ENCODE results near the gene MAGEB6B.
"Not testable (repeated sequence)": the region's sequence is repeated elsewhere in the genome, so short reads cannot be mapped to it uniquely, and the experiment has no call there.

MAGEB6B gene

DNA sequence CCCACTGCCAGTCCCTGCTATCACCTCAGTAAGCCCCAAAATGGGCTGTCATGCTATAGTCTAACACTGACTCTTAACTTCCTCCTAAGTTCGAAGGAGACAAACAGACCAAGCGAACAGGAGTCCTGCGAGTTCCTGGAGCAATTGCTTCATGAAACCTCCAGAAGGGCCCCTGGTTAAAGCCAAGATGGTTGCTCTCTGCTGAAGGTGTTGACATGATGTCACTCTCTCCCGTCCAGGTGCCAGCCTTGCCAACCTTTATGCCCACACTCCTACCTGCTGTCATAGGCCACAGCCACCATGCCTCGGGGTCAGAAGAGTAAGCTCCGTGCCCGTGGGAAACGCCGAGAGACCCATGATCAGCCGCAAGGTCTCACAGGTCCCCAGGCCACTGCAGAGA, at the start of gene MAGEB6B:
MAGEB6B (plus strand) TSS at position 301 of the 400 bp plus-strand sequence; CDS start at position 301, 0 bp downstream.
- no peak within 1 kb of the TSS for H3K9ac ChIP-seq (ENCODE audit: low read depth, low read length)
- 0 out of 2 replicates have a peak, but pooled peaks cover 3% of the 10 kb centered on the region for H3K9me3 ChIP-seq (ENCODE audit: control insufficient read depth, insufficient read depth, low read length)
- H3K4me1 ChIP-seq (ENCODE audit: insufficient read depth, low read length) = no peaks in the 10 kb centered on the region
- H3K36me3 ChIP-seq (ENCODE audit: insufficient read depth, low read length) = no peaks in the 10 kb centered on the region

- Histone ChIP-seq H3K9me3 (ENCODE audit: control insufficient read depth, insufficient read depth, low read length) (no peaks in the 10 kb centered on the region), H3K4me1 (ENCODE audit: insufficient read depth, low read length) (no peaks in the 10 kb centered on the region), H3K9ac (ENCODE audit: low read depth, low read length) (no peak within 1 kb of the TSS), H3K36me3 (ENCODE audit: insufficient read depth, low read length) (no peaks in the 10 kb centered on the region)
Measured at GRCh38 chrX:26138274-26138673, 22.1 kb upstream of the MAGEB6B start, which contains the start of gene MAGEB18. MAGEB18 (plus strand) TSS chrX:26138343; CDS start chrX:26138986, 643 bp downstream.

- no peaks in the 10 kb centered on the region for H3K36me3 ChIP-seq (ENCODE audit: insufficient read depth, low read length)
- no peaks in the 10 kb centered on the region for H3K4me1 ChIP-seq (ENCODE audit: insufficient read depth, low read length)
- H3K9ac ChIP-seq (ENCODE audit: low read depth, low read length) = no peak overlapping the region
- H3K9me3 ChIP-seq (ENCODE audit: control insufficient read depth, insufficient read depth, low read length) = no peaks in the 10 kb centered on the region
Measured at GRCh38 chrX:26146024-26146423, 14.4 kb upstream of the MAGEB6B start.

DNA sequence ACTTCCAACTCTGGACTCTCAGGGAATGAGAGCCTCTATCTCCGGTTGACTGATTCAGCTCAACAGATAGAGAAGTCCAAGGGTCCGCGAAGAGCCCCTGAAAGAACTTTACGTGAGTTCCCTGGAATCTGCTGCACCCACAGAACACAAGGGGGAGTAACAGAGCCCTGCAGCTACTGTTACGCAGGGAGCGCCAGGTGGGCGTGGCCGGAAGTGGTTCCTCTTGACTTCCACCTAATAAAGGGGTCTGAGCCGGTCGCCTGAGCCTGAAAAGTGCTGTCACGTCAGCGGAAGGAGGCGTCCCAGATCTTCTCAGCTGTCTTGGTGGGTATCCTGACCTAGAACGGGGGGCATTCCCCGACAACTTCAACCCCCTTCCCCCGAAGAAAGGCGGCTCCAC, 31.8 kb downstream of the MAGEB6B start, which contains the start of gene MAGEB6:
MAGEB6 (plus strand) TSS at position 237 of the 400 bp plus-strand sequence. CDS start 1,407 bp downstream, outside the sequence.
- H3K9ac ChIP-seq (ENCODE audit: low read depth, low read length) = no peak within 1 kb of the TSS
- no peaks in the 10 kb centered on the region for H3K36me3 ChIP-seq (ENCODE audit: insufficient read depth, low read length)
- H3K9me3 ChIP-seq (ENCODE audit: control insufficient read depth, insufficient read depth, low read length) = no peaks in the 10 kb centered on the region
- H3K4me1 ChIP-seq (ENCODE audit: insufficient read depth, low read length) = no peaks in the 10 kb centered on the region

- H3K36me3 ChIP-seq (ENCODE audit: insufficient read depth, low read length) = no peaks in the 10 kb centered on the region
- no peak overlapping the region for H3K9ac ChIP-seq (ENCODE audit: low read depth, low read length)
- no peaks in the 10 kb centered on the region for H3K4me1 ChIP-seq (ENCODE audit: insufficient read depth, low read length)
- no peaks in the 10 kb centered on the region for H3K9me3 ChIP-seq (ENCODE audit: control insufficient read depth, insufficient read depth, low read length)
Measured at GRCh38 chrX:26203561-26203960, 43.2 kb downstream of the MAGEB6B start.

- H3K4me1 ChIP-seq (ENCODE audit: insufficient read depth, low read length); H3K9ac ChIP-seq (ENCODE audit: low read depth, low read length); H3K9me3 ChIP-seq (ENCODE audit: control insufficient read depth, insufficient read depth, low read length); H3K36me3 ChIP-seq (ENCODE audit: insufficient read depth, low read length): not testable (repeated sequence)
Measured at GRCh38 chrX:26204717-26205116, 44.3 kb downstream of the MAGEB6B start.

GRCh38 chrX:26208012-26208411, 47.6 kb downstream of the MAGEB6B start:
- H3K36me3 ChIP-seq (ENCODE audit: insufficient read depth, low read length) = no peaks in the 10 kb centered on the region
- no peak overlapping the region for H3K9ac ChIP-seq (ENCODE audit: low read depth, low read length)
- H3K9me3 ChIP-seq (ENCODE audit: control insufficient read depth, insufficient read depth, low read length) = no peaks in the 10 kb centered on the region
- no peaks in the 10 kb centered on the region for H3K4me1 ChIP-seq (ENCODE audit: insufficient read depth, low read length)

Measured in ES-I3 (cell line).